Measurements from ENCODE around the gene NIPBL. TPM values are rescaled to one million over a fixed set of nuclear protein-coding genes. Genes with fewer than 3 reads are reported as not detected.
"Not testable (repeated sequence)": the region's sequence is repeated elsewhere in the genome, so short reads cannot be mapped to it uniquely, and the experiment has no call there.

NIPBL gene
- polyA plus RNA-seq, 1 of the 3 experiments (the other 2 are of a cell fraction) = 5.2 TPM

DNA sequence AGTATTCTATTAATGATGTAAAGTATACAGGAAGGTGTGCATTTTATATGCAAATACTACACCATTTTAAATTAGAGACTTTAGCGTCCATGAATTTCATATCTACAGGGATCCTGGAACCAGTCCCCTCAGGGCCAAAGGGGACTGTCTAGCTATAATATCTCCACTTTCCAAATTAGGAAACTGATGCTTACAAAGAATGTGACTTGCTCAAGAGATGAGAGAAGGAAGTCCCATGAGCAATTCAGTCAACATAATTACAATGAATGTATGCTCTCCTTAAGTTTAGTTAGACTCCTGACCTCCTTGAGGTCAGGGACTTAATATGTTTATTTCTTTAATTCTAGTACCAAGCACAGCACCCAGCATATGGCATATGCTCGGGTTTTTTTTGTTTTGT lies 23.7 kb downstream of the NIPBL start:
- H3K4me2 ChIP-seq = no peak overlapping the region
- no peak overlapping the region for H3K4me3 ChIP-seq (ENCODE audit: low read depth in 2 of 2, low read length in 1 of 2)
- peaks cover 99% of the 10 kb centered on the region for H3K79me2 ChIP-seq (ENCODE audit: insufficient read depth)
- no peak overlapping the region for H3K27ac ChIP-seq (ENCODE audit: low read depth in 2 of 2, low read length in 1 of 2)
- H3K4me1 ChIP-seq (ENCODE audit: control insufficient read depth in 1 of 2, insufficient read depth in 2 of 2, low read depth in 1 of 2, low read length in 1 of 2) = peaks cover 0 to 11% of the 10 kb centered on the region in 2 experiments; a peak in 1 of 4 replicates
- H3K9me2 ChIP-seq = no peaks in the 10 kb centered on the region
- WGBS (ENCODE audit: low lambda C conversion rate) = 91% methylated on average over 2 of the region's 2 CpGs
- H2AFZ ChIP-seq (ENCODE audit: low read depth) = no peak overlapping the region
- no peak overlapping the region for H3K9ac ChIP-seq
- DNase-seq = no peak
- no peaks in the 10 kb centered on the region for H3K9me3 ChIP-seq
- peaks cover 93% of the 10 kb centered on the region for H4K20me1 ChIP-seq (ENCODE audit: insufficient read depth)
- H3F3A ChIP-seq (replicated peaks; ENCODE audit: insufficient read depth) = peaks cover 6% of the 10 kb centered on the region
- ChIA-PET CTCF (interaction anchor here (0.6 kb wide), 1 partner anchor 1994 kb away, joined by 3 read pairs; no protein-coding TSS in a partner anchor), POLR2A (no interaction called here)
- no peaks in the 10 kb centered on the region for H3K36me3 ChIP-seq (replicated peaks in 1 of 2; ENCODE audit: control insufficient read depth in 1 of 2, insufficient read depth in 2 of 2, low read length in 1 of 2)
- no peak for TF ChIP-seq IRF3 (IDR thresholded peaks at IDR 0.05; ENCODE audit: low read depth, low read length)
- no peak for TF ChIP-seq ZBTB33 (IDR thresholded peaks at IDR 0.05; ENCODE audit: borderline replicate concordance, low read depth)
- no peak for TF ChIP-seq PBX3 (IDR thresholded peaks at IDR 0.05)
- TF ChIP-seq CHD2 (IDR thresholded peaks at IDR 0.05; ENCODE audit: low read length, partially characterized antibody) = no peak
- TF ChIP-seq, protein P1, sequence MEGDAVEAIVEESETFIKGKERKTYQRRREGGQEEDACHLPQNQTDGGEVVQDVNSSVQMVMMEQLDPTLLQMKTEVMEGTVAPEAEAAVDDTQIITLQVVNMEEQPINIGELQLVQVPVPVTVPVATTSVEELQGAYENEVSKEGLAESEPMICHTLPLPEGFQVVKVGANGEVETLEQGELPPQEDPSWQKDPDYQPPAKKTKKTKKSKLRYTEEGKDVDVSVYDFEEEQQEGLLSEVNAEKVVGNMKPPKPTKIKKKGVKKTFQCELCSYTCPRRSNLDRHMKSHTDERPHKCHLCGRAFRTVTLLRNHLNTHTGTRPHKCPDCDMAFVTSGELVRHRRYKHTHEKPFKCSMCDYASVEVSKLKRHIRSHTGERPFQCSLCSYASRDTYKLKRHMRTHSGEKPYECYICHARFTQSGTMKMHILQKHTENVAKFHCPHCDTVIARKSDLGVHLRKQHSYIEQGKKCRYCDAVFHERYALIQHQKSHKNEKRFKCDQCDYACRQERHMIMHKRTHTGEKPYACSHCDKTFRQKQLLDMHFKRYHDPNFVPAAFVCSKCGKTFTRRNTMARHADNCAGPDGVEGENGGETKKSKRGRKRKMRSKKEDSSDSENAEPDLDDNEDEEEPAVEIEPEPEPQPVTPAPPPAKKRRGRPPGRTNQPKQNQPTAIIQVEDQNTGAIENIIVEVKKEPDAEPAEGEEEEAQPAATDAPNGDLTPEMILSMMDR (IDR thresholded peaks at IDR 0.05) = no peak
- TF ChIP-seq, protein P2, sequence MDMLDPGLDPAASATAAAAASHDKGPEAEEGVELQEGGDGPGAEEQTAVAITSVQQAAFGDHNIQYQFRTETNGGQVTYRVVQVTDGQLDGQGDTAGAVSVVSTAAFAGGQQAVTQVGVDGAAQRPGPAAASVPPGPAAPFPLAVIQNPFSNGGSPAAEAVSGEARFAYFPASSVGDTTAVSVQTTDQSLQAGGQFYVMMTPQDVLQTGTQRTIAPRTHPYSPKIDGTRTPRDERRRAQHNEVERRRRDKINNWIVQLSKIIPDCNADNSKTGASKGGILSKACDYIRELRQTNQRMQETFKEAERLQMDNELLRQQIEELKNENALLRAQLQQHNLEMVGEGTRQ (IDR thresholded peaks at IDR 0.05; ENCODE audit: borderline replicate concordance, low read depth, low read length) = no peak
- no peak for TF ChIP-seq TAF1 (IDR thresholded peaks at IDR 0.05; ENCODE audit: borderline replicate concordance, low read depth, low read length)
- TF ChIP-seq MEF2A (IDR thresholded peaks at IDR 0.05; ENCODE audit: borderline replicate concordance, low read depth) = no peak
- TF ChIP-seq FOSL2 (IDR thresholded peaks at IDR 0.05; ENCODE audit: borderline replicate concordance, low read depth) = no peak
- TF ChIP-seq YY1 (IDR thresholded peaks at IDR 0.05; ENCODE audit: low read depth) = no peak
- no peak for TF ChIP-seq RFX5 (IDR thresholded peaks at IDR 0.05; ENCODE audit: low read length)
- no peak for TF ChIP-seq EZH2phosphoT487 (IDR thresholded peaks at IDR 0.05; ENCODE audit: borderline replicate concordance, low read depth)
- no peak for TF ChIP-seq SMC3 (IDR thresholded peaks at IDR 0.05; ENCODE audit: low read depth, low read length)
- TF ChIP-seq USF1 (IDR thresholded peaks at IDR 0.05; ENCODE audit: borderline replicate concordance, low read depth) = no peak
- no peak for TF ChIP-seq GABPA (IDR thresholded peaks at IDR 0.05; ENCODE audit: low read depth)
- no peak for TF ChIP-seq NFIC (IDR thresholded peaks at IDR 0.05; ENCODE audit: borderline replicate concordance)
- no peak for TF ChIP-seq RXRA (IDR thresholded peaks at IDR 0.05; ENCODE audit: borderline replicate concordance, low read depth)
- H3K27me3 ChIP-seq (ENCODE audit: insufficient read depth) = no peaks in the 10 kb centered on the region

- H3K4me3 ChIP-seq (ENCODE audit: low read depth in 2 of 2, low read length in 1 of 2); H3K9me2 ChIP-seq; H3K9ac ChIP-seq; H3K4me2 ChIP-seq; H3K27ac ChIP-seq (ENCODE audit: low read depth in 2 of 2, low read length in 1 of 2); DNase-seq; H3F3A ChIP-seq (replicated peaks; ENCODE audit: insufficient read depth); POLR2A ChIA-PET; H3K36me3 ChIP-seq (replicated peaks in 1 of 2; ENCODE audit: control insufficient read depth in 1 of 2, insufficient read depth in 2 of 2, low read length in 1 of 2); H3K9me3 ChIP-seq; CTCF ChIA-PET; H3K27me3 ChIP-seq (ENCODE audit: insufficient read depth); H2AFZ ChIP-seq (ENCODE audit: low read depth): not testable (repeated sequence)
- Histone ChIP-seq H4K20me1 (ENCODE audit: insufficient read depth) (peaks cover 93% of the 10 kb centered on the region), H3K4me1 (ENCODE audit: control insufficient read depth in 1 of 2, insufficient read depth in 2 of 2, low read depth in 1 of 2, low read length in 1 of 2) (peaks cover 0 to 11% of the 10 kb centered on the region in 2 experiments; a peak in 1 of 4 replicates), H3K79me2 (ENCODE audit: insufficient read depth) (peaks cover 99% of the 10 kb centered on the region)
These were observed 24.5 kb downstream of the NIPBL start for GRCh38 chr5:36901077-36901476.

All from SK-N-SH (cell line).